Neuron (in vitro differentiated cells): Measurements from ENCODE around the gene SLAMF1.
"Not testable (repeated sequence)": the region's sequence is repeated elsewhere in the genome, so short reads cannot be mapped to it uniquely, and the experiment has no call there.

Source experiments
- H2AFZ ChIP-seq: one replicate; pipeline ENCODE4 v1.6.1; 2013; ENCODE audit warnings: low read depth, mild to moderate bottlenecking, inconsistent platforms, low read length, moderate library complexity
- H3K27me3 ChIP-seq: one replicate; pipeline ENCODE4 v1.6.1; 2013; ENCODE audit warnings: low read length; ENCODE audit not compliant: insufficient read depth
- H3K36me3 ChIP-seq: one replicate; pipeline ENCODE4 v1.6.1; 2013; ENCODE audit warnings: low read length; ENCODE audit not compliant: insufficient read depth
- H3K4me1 ChIP-seq: one replicate; pipeline ENCODE4 v1.6.1; 2013; ENCODE audit warnings: low read length; ENCODE audit not compliant: insufficient read depth
- H3K4me3 ChIP-seq: 2 replicates; pipeline ENCODE4 v1.5.1; 2013; ENCODE audit warnings: mild to moderate bottlenecking, low read length, moderate library complexity
- H3K9me3 ChIP-seq: one replicate; pipeline ENCODE4 v1.6.1; 2013; ENCODE audit warnings: low read length

SLAMF1 gene

GRCh38 chr1:160578525-160579191 lies 68.2 kb downstream of the SLAMF1 start:
- no peak overlapping the region for H2AFZ ChIP-seq
- H3K4me1 ChIP-seq = no peaks in the 10 kb centered on the region
- no peak overlapping the region for H3K4me3 ChIP-seq
- H3K9me3 ChIP-seq = no peaks in the 10 kb centered on the region
- H3K27me3 ChIP-seq = peaks cover 2% of the 10 kb centered on the region
- H3K36me3 ChIP-seq = no peaks in the 10 kb centered on the region

- H3K27me3 ChIP-seq = peaks cover 2% of the 10 kb centered on the region
- no peaks in the 10 kb centered on the region for H3K9me3 ChIP-seq
- no peak overlapping the region for H3K4me3 ChIP-seq
- H2AFZ ChIP-seq = no peak overlapping the region
- no peaks in the 10 kb centered on the region for H3K36me3 ChIP-seq
- H3K4me1 ChIP-seq = no peaks in the 10 kb centered on the region
Measured at GRCh38 chr1:160578175-160578524, 68.7 kb downstream of the SLAMF1 start.

GRCh38 chr1:160577671-160578070 lies 69.2 kb downstream of the SLAMF1 start:
- no peak overlapping the region for H2AFZ ChIP-seq
- no peaks in the 10 kb centered on the region for H3K36me3 ChIP-seq
- no peak overlapping the region for H3K4me3 ChIP-seq
- peaks cover 2% of the 10 kb centered on the region for H3K27me3 ChIP-seq
- H3K9me3 ChIP-seq = no peaks in the 10 kb centered on the region
- no peaks in the 10 kb centered on the region for H3K4me1 ChIP-seq

- H3K9me3 ChIP-seq = no peaks in the 10 kb centered on the region
- H3K27me3 ChIP-seq = peaks cover 2% of the 10 kb centered on the region
- H2AFZ ChIP-seq = no peak overlapping the region
- no peaks in the 10 kb centered on the region for H3K36me3 ChIP-seq
- no peak overlapping the region for H3K4me3 ChIP-seq
- H3K4me1 ChIP-seq = no peaks in the 10 kb centered on the region
Measured at GRCh38 chr1:160576884-160577283, 70.0 kb downstream of the SLAMF1 start.

GRCh38 chr1:160576390-160576789 lies 70.5 kb downstream of the SLAMF1 start:
- Histone ChIP-seq H2AFZ (no peak overlapping the region), H3K27me3 (peaks cover 2% of the 10 kb centered on the region), H3K36me3 (no peaks in the 10 kb centered on the region), H3K4me1 (no peaks in the 10 kb centered on the region), H3K4me3 (no peak overlapping the region), H3K9me3 (no peaks in the 10 kb centered on the region)

- H3K4me1 ChIP-seq = no peaks in the 10 kb centered on the region
- H3K36me3 ChIP-seq = no peaks in the 10 kb centered on the region
- H3K27me3 ChIP-seq = peaks cover 2% of the 10 kb centered on the region
- no peak overlapping the region for H2AFZ ChIP-seq
- H3K4me3 ChIP-seq = no peak overlapping the region
- H3K9me3 ChIP-seq = no peaks in the 10 kb centered on the region
Measured at GRCh38 chr1:160575112-160575664, 71.7 kb downstream of the SLAMF1 start.

GRCh38 chr1:160570840-160571239 lies 76.0 kb downstream of the SLAMF1 start:
- Histone ChIP-seq H3K36me3 (no peaks in the 10 kb centered on the region), H3K9me3 (no peaks in the 10 kb centered on the region), H3K27me3 (no peaks in the 10 kb centered on the region), H2AFZ (no peak overlapping the region), H3K4me1 (no peaks in the 10 kb centered on the region), H3K4me3 (no peak overlapping the region)

GRCh38 chr1:160569806-160570205 lies 77.0 kb downstream of the SLAMF1 start:
- no peaks in the 10 kb centered on the region for H3K4me1 ChIP-seq
- no peak overlapping the region for H3K4me3 ChIP-seq
- H3K27me3 ChIP-seq = no peaks in the 10 kb centered on the region
- no peaks in the 10 kb centered on the region for H3K9me3 ChIP-seq
- H3K36me3 ChIP-seq = no peaks in the 10 kb centered on the region
- H2AFZ ChIP-seq = no peak overlapping the region

GRCh38 chr1:160567858-160568682 lies 78.8 kb downstream of the SLAMF1 start:
- H3K9me3 ChIP-seq = no peaks in the 10 kb centered on the region
- H3K4me1 ChIP-seq = no peaks in the 10 kb centered on the region
- H2AFZ ChIP-seq = no peak overlapping the region
- H3K36me3 ChIP-seq = no peaks in the 10 kb centered on the region
- no peak overlapping the region for H3K4me3 ChIP-seq
- H3K27me3 ChIP-seq = no peaks in the 10 kb centered on the region

- no peaks in the 10 kb centered on the region for H3K9me3 ChIP-seq
- no peak overlapping the region for H3K4me3 ChIP-seq
- H3K27me3 ChIP-seq = no peaks in the 10 kb centered on the region
- H3K4me1 ChIP-seq = no peaks in the 10 kb centered on the region
- H3K36me3 ChIP-seq = no peaks in the 10 kb centered on the region
- H2AFZ ChIP-seq = no peak overlapping the region
Measured at GRCh38 chr1:160567341-160567740, 79.5 kb downstream of the SLAMF1 start.

GRCh38 chr1:160565564-160565963 lies 81.3 kb downstream of the SLAMF1 start:
- Histone ChIP-seq H3K9me3 (no peaks in the 10 kb centered on the region), H3K4me1 (no peaks in the 10 kb centered on the region), H3K36me3 (no peaks in the 10 kb centered on the region), H3K27me3 (no peaks in the 10 kb centered on the region), H3K4me3 (no peak overlapping the region), H2AFZ (no peak overlapping the region)

GRCh38 chr1:160563230-160563629 lies 83.6 kb downstream of the SLAMF1 start:
- H3K36me3 ChIP-seq = not testable (repeated sequence)

GRCh38 chr1:160562745-160563144 lies 84.1 kb downstream of the SLAMF1 start:
- H3K9me3 ChIP-seq, H3K4me1 ChIP-seq, H3K4me3 ChIP-seq: not testable (repeated sequence)

More at GRCh38 chr1:160563230-160563629, 83.6 kb downstream of the SLAMF1 start:
- H3K4me1 ChIP-seq, H3K27me3 ChIP-seq, H3K4me3 ChIP-seq, H2AFZ ChIP-seq, H3K9me3 ChIP-seq: not testable (repeated sequence)

More at GRCh38 chr1:160562745-160563144, 84.1 kb downstream of the SLAMF1 start:
- H3K27me3 ChIP-seq, H2AFZ ChIP-seq, H3K36me3 ChIP-seq: not testable (repeated sequence)
